IPS DF 6.9 (cell line): ENCODE data around the gene DOCK9.

Experiments used
- DNase-seq: peaks from one replicate; pipeline ENCODE4 v3.0.0-alpha.2; 2013; ENCODE audit warnings: low read depth, low spot score
- H3K27ac ChIP-seq: one replicate; pipeline ENCODE4 v1.5.1; 2013; ENCODE audit warnings: low read length, control low read depth
- H3K27me3 ChIP-seq: 2 replicates; pipeline ENCODE4 v1.6.1; 2013; ENCODE audit warnings: mild to moderate bottlenecking, low read length; ENCODE audit not compliant: control insufficient read depth, insufficient read depth
- H3K36me3 ChIP-seq: 2 replicates; pipeline ENCODE4 v1.6.1; 2013; ENCODE audit warnings: low read length; ENCODE audit not compliant: control insufficient read depth, insufficient read depth
- H3K4me1 ChIP-seq: 2 replicates; pipeline ENCODE4 v1.6.1; 2013; ENCODE audit warnings: low read length; ENCODE audit not compliant: control insufficient read depth, insufficient read depth
- H3K4me3 ChIP-seq: 2 replicates; pipeline ENCODE4 v1.5.1; 2013; ENCODE audit warnings: mild to moderate bottlenecking, low read length
- H3K9me3 ChIP-seq: 2 replicates; pipeline ENCODE4 v1.6.1; 2013; ENCODE audit warnings: low read length, inconsistent platforms; ENCODE audit not compliant: control insufficient read depth, insufficient read depth
- WGBS: extraction: QIAGEN DNeasy Blood & Tissue Kit; methylation state at CpG from one replicate; pipeline ENCODE4 v1.1.7; 2013; ENCODE audit warnings: mixed read lengths, missing lambda C conversion rate; ENCODE audit not compliant: insufficient read length, insufficient coverage; 5-methylcytosine and 5-hydroxymethylcytosine counted together

Gene DOCK9

GRCh38 chr13:98960606-98961502 lies 17.0 kb downstream of the DOCK9 start:
- Histone ChIP-seq H3K27ac (no peak overlapping the region), H3K27me3 (no peaks in the 10 kb centered on the region), H3K4me1 (no peaks in the 10 kb centered on the region), H3K9me3 (no peaks in the 10 kb centered on the region), H3K4me3 (no peak overlapping the region), H3K36me3 (no peaks in the 10 kb centered on the region)
- DNase-seq: no peak
- WGBS: no CpG with 5 or more reads among the region's 11 CpGs

GRCh38 chr13:98959786-98960605 lies 17.9 kb downstream of the DOCK9 start:
- no peak for DNase-seq
- no peaks in the 10 kb centered on the region for H3K4me1 ChIP-seq
- no CpG with 5 or more reads among the region's 14 CpGs for WGBS
- no peaks in the 10 kb centered on the region for H3K27me3 ChIP-seq
- no peaks in the 10 kb centered on the region for H3K36me3 ChIP-seq
- no peak overlapping the region for H3K4me3 ChIP-seq
- H3K27ac ChIP-seq: no peak overlapping the region
- H3K9me3 ChIP-seq: no peaks in the 10 kb centered on the region

DNA sequence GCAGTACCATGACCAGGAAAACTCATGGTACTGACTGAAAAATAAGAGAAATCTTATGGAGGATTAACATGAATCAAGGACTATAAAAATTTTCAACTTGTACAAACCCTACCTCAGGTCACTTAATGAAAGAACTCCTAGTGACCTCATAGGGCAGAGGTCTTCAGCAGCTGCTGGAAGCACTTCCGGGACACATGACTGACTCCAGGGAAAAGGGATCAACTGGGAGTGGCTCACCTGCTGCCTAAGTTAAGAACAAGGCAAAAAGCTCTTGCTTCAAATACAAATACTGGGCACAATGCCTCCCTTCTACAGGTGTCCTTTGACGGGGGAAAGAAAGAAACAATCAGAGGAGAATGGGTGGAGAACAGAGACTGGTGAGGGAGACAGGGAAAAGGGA lies 18.6 kb downstream of the DOCK9 start:
- H3K9me3 ChIP-seq: no peaks in the 10 kb centered on the region
- no peak for DNase-seq
- no CpG with 5 or more reads among the region's 2 CpGs for whole genome bisulfite sequencing
- no peak overlapping the region for H3K4me3 ChIP-seq
- no peaks in the 10 kb centered on the region for H3K27me3 ChIP-seq
- H3K27ac ChIP-seq: no peak overlapping the region
- H3K36me3 ChIP-seq: no peaks in the 10 kb centered on the region
- peaks cover 1% of the 10 kb centered on the region; the same call in 1 of the 2 replicates for H3K4me1 ChIP-seq

- H3K4me1 ChIP-seq: peaks cover 1% of the 10 kb centered on the region; the same call in 1 of the 2 replicates
- H3K4me3 ChIP-seq: no peak overlapping the region
- DNase-seq: no peak
- H3K9me3 ChIP-seq: no peaks in the 10 kb centered on the region
- H3K27ac ChIP-seq: no peak overlapping the region
- H3K36me3 ChIP-seq: no peaks in the 10 kb centered on the region
- H3K27me3 ChIP-seq: no peaks in the 10 kb centered on the region
- no CpG with 5 or more reads among the region's 3 CpGs for WGBS
Measured at GRCh38 chr13:98958443-98958794, 19.4 kb downstream of the DOCK9 start.

GRCh38 chr13:98957731-98958442 lies 20.0 kb downstream of the DOCK9 start:
- H3K4me3 ChIP-seq: no peak overlapping the region
- no peaks in the 10 kb centered on the region for H3K9me3 ChIP-seq
- H3K36me3 ChIP-seq: no peaks in the 10 kb centered on the region
- H3K27me3 ChIP-seq: no peaks in the 10 kb centered on the region
- peaks cover 1% of the 10 kb centered on the region; the same call in 1 of the 2 replicates for H3K4me1 ChIP-seq
- no peak overlapping the region for H3K27ac ChIP-seq
- DNase-seq: no peak
- WGBS: no CpG with 5 or more reads among the region's 3 CpGs

DNA sequence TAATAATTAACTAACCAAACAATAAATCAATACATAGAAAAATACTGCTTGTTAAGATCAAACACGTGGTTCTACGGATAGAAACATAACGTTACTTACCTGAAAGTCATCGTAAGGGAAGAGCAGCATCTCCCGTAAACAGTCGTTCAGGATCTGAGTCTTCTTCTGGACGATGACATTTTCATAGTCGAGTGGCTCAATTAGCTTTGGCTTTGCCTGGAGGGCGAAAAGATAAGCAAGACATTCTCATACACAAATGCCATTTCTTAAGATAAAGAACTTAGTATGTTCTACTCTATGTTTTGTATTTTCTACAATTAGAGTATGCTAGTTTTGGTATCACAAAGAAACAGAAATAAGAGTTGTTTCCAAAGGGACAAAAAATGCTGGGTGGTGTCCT lies 22.5 kb downstream of the DOCK9 start:
- no CpG with 5 or more reads among the region's 9 CpGs for WGBS
- Histone ChIP-seq H3K27me3 (no peaks in the 10 kb centered on the region), H3K4me1 (peaks cover 1% of the 10 kb centered on the region; the same call in 1 of the 2 replicates), H3K4me3 (no peak overlapping the region), H3K9me3 (no peaks in the 10 kb centered on the region), H3K36me3 (no peaks in the 10 kb centered on the region), H3K27ac (no peak overlapping the region)
- no peak for DNase-seq

- Histone ChIP-seq H3K4me3 (no peak overlapping the region), H3K4me1 (peaks cover 1% of the 10 kb centered on the region; the same call in 1 of the 2 replicates), H3K36me3 (no peaks in the 10 kb centered on the region), H3K27ac (no peak overlapping the region), H3K9me3 (no peaks in the 10 kb centered on the region), H3K27me3 (no peaks in the 10 kb centered on the region)
- WGBS: no CpG with 5 or more reads among the region's 4 CpGs
- DNase-seq: no peak
Measured at GRCh38 chr13:98954313-98954712, 23.6 kb downstream of the DOCK9 start.

GRCh38 chr13:98951266-98951665 lies 26.6 kb downstream of the DOCK9 start:
- WGBS: no CpG with 5 or more reads among the region's 6 CpGs
- Histone ChIP-seq H3K27me3 (no peaks in the 10 kb centered on the region), H3K27ac (no peak overlapping the region), H3K4me3 (no peak overlapping the region), H3K36me3 (no peaks in the 10 kb centered on the region), H3K9me3 (no peaks in the 10 kb centered on the region), H3K4me1 (peaks cover 2% of the 10 kb centered on the region)
- no peak for DNase-seq

DNA sequence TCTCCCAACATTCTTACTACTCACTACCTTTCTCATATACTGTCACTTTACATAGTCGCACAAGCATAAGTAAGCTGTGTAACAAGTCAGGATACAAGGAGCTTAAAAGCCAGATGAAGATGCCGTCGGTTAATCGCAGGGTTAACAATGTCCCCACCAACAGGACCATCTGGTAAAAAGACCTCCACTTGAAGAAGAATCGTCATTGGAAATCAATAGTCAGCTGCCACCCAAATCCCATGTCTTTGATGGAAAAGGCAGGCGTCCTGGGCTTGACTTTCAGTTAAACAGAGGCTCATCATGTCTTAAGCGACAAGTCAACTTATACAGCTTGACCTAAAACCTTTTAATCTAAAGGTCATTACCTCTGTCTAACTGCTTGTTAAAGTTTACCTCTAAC lies 27.2 kb downstream of the DOCK9 start:
- Histone ChIP-seq H3K4me3 (no peak overlapping the region), H3K27me3 (no peaks in the 10 kb centered on the region), H3K27ac (no peak overlapping the region), H3K36me3 (no peaks in the 10 kb centered on the region), H3K4me1 (peaks cover 3% of the 10 kb centered on the region), H3K9me3 (no peaks in the 10 kb centered on the region)
- WGBS: no CpG with 5 or more reads among the region's 7 CpGs
- no peak for DNase-seq

- DNase-seq: no peak
- no peaks in the 10 kb centered on the region for H3K9me3 ChIP-seq
- no peak overlapping the region for H3K27ac ChIP-seq
- no peaks in the 10 kb centered on the region for H3K27me3 ChIP-seq
- H3K4me1 ChIP-seq: peaks cover 2% of the 10 kb centered on the region; the same call in 1 of the 2 replicates
- WGBS: no CpG with 5 or more reads among the region's 1 CpG
- no peaks in the 10 kb centered on the region for H3K36me3 ChIP-seq
- no peak overlapping the region for H3K4me3 ChIP-seq
Measured at GRCh38 chr13:98947925-98948324, 29.9 kb downstream of the DOCK9 start.
